ENCODE data around the gene CACFD1. TPM values are rescaled to one million over a fixed set of nuclear protein-coding genes. Genes with fewer than 3 reads are reported as not detected.

Gene CACFD1
- total and polyA plus RNA-seq, 2 experiments from 2014 or later = 5.8 to 18.2 TPM

- DNase-seq (ENCODE audit: low spot score) = no peak
- no peak overlapping the region for H3K27ac Mint-ChIP-seq
- Histone ChIP-seq H3K4me3 (peak overlapping the region; percentile 85; the same call in 1 of the 2 replicates), H3K36me3 (ENCODE audit: insufficient read depth) (peaks cover 3% of the 10 kb centered on the region; the same call in 1 of the 2 replicates), H3K27me3 (ENCODE audit: insufficient read depth) (no peaks in the 10 kb centered on the region), H3K79me2 (replicated peaks; ENCODE audit: insufficient read depth) (peaks cover 16% of the 10 kb centered on the region), H3K4me1 (ENCODE audit: insufficient read depth) (peaks cover 8% of the 10 kb centered on the region), H3K27ac (ENCODE audit: low read depth) (no peak overlapping the region), H3K4me2 (peak overlapping the region; percentile 96), H3F3A (replicated peaks; ENCODE audit: low read depth) (0 out of 2 replicates have a peak, but pooled peaks cover 2% of the 10 kb centered on the region), H3K9me2 (ENCODE audit: insufficient read depth) (no peaks in the 10 kb centered on the region), H2AFZ (no peak overlapping the region), H4K20me1 (replicated peaks; ENCODE audit: insufficient read depth) (no peaks in the 10 kb centered on the region; the same call in 1 of the 2 replicates)
- H3K4me3 Mint-ChIP-seq = peak overlapping the region; percentile 79
- no peak for ATAC-seq
- no peaks in the 10 kb centered on the region for H3K9me3 Mint-ChIP-seq
- H3K36me3 Mint-ChIP-seq (ENCODE audit: low read depth) = peaks cover 3% of the 10 kb centered on the region; the same call in 2 of the 3 replicates
- TF ChIP-seq ETS1 (IDR thresholded peaks at IDR 0.05) (no peak), ZNF114 (CRISPR knock-in tag; IDR thresholded peaks at IDR 0.05) (no peak), POLR2AphosphoS5 (IDR thresholded peaks at IDR 0.05; ENCODE audit: low read depth) (no peak), EZH2phosphoT487 (IDR thresholded peaks at IDR 0.05; ENCODE audit: unreplicated experiment) (no peak), EZH2 (IDR thresholded peaks at IDR 0.05; ENCODE audit: low read depth, unreplicated experiment) (no peak), CTCF (conservative IDR thresholded peaks at IDR 0.05; ENCODE audit: low read depth in 2 of 2) (no peak), ZNF462 (CRISPR knock-in tag; IDR thresholded peaks at IDR 0.05) (no peak), STAT1 (IDR thresholded peaks at IDR 0.05; ENCODE audit: unreplicated experiment) (no peak), JUNB (IDR thresholded peaks at IDR 0.05; ENCODE audit: unreplicated experiment) (no peak), NANOG (IDR thresholded peaks at IDR 0.05; ENCODE audit: borderline replicate concordance) (no peak), ZNF331 (CRISPR knock-in tag; IDR thresholded peaks at IDR 0.05; ENCODE audit: low read depth) (no peak)
- H3K27me3 Mint-ChIP-seq (ENCODE audit: insufficient read depth, low read depth, poor library complexity) = peaks cover 3% of the 10 kb centered on the region
- peaks cover 8% of the 10 kb centered on the region for H3K4me1 Mint-ChIP-seq
These were observed 17.7 kb downstream of the CACFD1 start for GRCh38 chr9:133477461-133477860.

Data from GM23338 (cell line).